Fibroblast of the aortic adventitia (primary cell): Measurements from ENCODE around the gene BAHCC1. TPM values are rescaled to one million over a fixed set of nuclear protein-coding genes. Genes with fewer than 3 reads are reported as not detected.

Experiments
- DNase-seq: peaks from one replicate; pipeline ENCODE4 v3.0.0-alpha.2; 2010; ENCODE audit warnings: low read depth
- H3K4me3 ChIP-seq: 2 replicates; pipeline ENCODE4 v1.5.1; 2011; ENCODE audit warnings: low read depth, mild to moderate bottlenecking, control low read depth, low read length, moderate library complexity
- CTCF ChIP-seq: IDR thresholded peaks from 2 replicates; pipeline ENCODE4 v1.5.1; 2011; ENCODE audit warnings: mild to moderate bottlenecking, low read length, control low read depth, inconsistent platforms; ENCODE audit not compliant: insufficient read depth
- total RNA-seq: library from RNA; depleted of rRNA; stranded (reverse); fragments of >200 nt; gene quantifications from 2 replicates; pipeline ENCODE4 v1.2.3, GENCODE V29; 2012; ENCODE audit warnings: low replicate concordance

The BAHCC1 gene
- total RNA-seq, 1 donor: 11.7 TPM

- no peak for DNase-seq
- no peak overlapping the region for H3K4me3 ChIP-seq
- no peak for TF ChIP-seq CTCF
These were observed 77.8 kb downstream of the BAHCC1 start for GRCh38 chr17:81473019-81473418.

GRCh38 chr17:81474958-81475357 is 79.7 kb downstream of the BAHCC1 start:
- H3K4me3 ChIP-seq: no peak overlapping the region
- no peak for DNase-seq
- no peak for TF ChIP-seq CTCF

- no peak for DNase-seq
- no peak overlapping the region for H3K4me3 ChIP-seq
- no peak for TF ChIP-seq CTCF
These were observed 80.8 kb downstream of the BAHCC1 start for GRCh38 chr17:81476097-81476496.

GRCh38 chr17:81476635-81477034 is 81.4 kb downstream of the BAHCC1 start:
- no peak for TF ChIP-seq CTCF
- H3K4me3 ChIP-seq: no peak overlapping the region
- DNase-seq: no peak

GRCh38 chr17:81477173-81477572 is 81.9 kb downstream of the BAHCC1 start:
- no peak overlapping the region for H3K4me3 ChIP-seq
- no peak for TF ChIP-seq CTCF
- no peak for DNase-seq

- H3K4me3 ChIP-seq: no peak overlapping the region
- no peak for TF ChIP-seq CTCF
- no peak for DNase-seq
These were observed 82.9 kb downstream of the BAHCC1 start for GRCh38 chr17:81478119-81478518.
